Retinal pigment epithelial cell (primary cell): ENCODE data around the gene TNFRSF19.
A peak's percentile ranks its signal among the peaks of the same experiment; 100 is the strongest.

Experiments
- DNase-seq: peaks from one replicate; pipeline ENCODE4 v3.0.0-alpha.2; 2010; ENCODE audit warnings: low read depth
- H3K4me3 ChIP-seq: 2 replicates; pipeline ENCODE4 v1.5.1; 2011; ENCODE audit warnings: mild to moderate bottlenecking, low read length, control low read depth, moderate library complexity
- CTCF ChIP-seq: conservative IDR thresholded peaks from 2 replicates; pipeline ENCODE4 v1.5.1; 2011; ENCODE audit warnings: low read depth, low read length, control low read depth, inconsistent platforms

TNFRSF19 gene

DNA sequence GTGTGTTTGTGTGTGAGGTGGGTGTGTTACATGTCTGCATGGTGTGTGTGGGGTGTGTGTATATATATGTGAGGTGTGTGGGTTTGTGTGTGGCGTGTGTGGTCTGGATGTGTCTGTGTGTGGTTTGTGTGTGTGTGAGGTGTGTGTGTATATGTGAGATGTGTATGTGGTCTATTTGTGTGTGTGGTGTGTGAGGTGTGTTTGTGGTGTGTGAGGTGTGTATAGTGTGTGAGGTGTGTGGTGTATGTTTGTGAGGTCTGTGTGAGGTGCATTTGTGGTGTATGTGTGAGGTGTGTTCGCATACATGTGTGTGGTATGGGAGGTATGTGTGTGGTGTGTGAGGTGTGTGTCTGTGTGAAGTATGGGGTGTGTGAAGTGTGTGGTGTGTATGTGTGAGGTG is 12.5 kb upstream of the TNFRSF19 start:
- no peak for TF ChIP-seq CTCF
- no peak for DNase-seq

GRCh38 chr13:23558675-23559536 is 11.3 kb upstream of the TNFRSF19 start:
- H3K4me3 ChIP-seq, result no peak overlapping the region
- TF ChIP-seq CTCF, result no peak
- DNase-seq, result peak; percentile 46

More for the DNA sequence above, 12.5 kb upstream of the TNFRSF19 start:
- no peak overlapping the region for H3K4me3 ChIP-seq

DNA sequence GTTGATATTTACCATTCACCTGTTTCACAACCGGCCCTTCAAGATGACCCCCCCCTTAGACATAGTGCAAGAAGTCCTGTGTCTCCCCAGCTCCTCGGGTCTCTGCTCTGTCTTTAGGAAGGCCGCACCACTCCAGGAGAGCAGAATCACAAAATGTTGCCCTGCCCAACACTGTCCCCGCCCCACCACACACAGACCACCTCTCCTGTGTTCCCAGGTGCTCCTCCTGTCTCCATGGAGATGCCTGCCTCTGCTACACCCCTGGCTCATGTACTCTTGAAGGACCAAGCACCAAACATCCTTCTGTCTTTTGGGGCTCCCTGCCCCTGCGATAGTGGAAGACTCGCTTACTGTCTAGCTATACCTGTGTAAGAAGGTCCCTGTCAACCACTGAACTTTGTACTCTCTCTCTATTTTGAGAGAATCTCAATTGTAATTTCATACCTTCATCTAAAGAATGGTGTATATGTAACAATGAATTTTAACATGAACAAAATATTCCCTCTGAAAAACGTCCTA is 9.6 kb upstream of the TNFRSF19 start:
- H3K4me3 ChIP-seq, result no peak overlapping the region
- TF ChIP-seq CTCF, result no peak
- DNase-seq, result no peak

GRCh38 chr13:23561261-23561660 is 9.0 kb upstream of the TNFRSF19 start:
- no peak for DNase-seq
- no peak for TF ChIP-seq CTCF
- H3K4me3 ChIP-seq, result no peak overlapping the region

DNA sequence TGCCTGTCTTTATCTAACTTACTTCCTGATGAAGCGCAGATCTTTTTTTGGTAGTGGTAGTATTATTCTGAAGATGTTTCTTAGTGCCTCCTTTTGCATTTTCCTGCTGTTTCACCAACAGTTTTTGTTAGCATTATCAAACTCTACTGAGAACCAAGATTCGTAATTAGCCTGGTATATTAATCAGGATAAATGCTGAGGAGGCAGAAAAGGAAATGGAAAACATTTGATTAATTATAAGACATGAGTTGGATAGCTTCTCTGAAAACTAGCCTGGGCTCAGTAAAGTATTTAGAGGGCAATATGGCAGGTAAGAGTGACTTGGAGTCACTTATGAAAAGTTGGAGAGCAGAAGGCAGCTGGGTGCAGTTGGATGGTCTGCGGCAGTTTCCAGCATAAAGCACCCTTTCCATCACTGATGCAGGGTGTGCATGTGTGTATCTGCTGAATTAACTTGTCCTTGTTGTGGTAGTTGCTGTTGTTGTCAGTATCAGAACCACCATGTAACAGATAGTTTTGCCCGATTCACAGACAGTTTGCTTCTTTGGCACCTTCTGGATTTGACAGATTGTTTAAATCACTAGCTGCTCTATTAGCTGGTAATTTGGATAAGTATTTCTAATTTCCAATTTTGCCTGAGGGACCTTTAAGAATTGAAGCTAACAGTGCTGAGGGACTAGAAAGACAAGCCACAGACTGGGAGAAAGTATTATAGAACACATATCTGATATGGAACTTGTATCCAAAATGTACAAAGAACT is 6.9 kb upstream of the TNFRSF19 start:
- H3K4me3 ChIP-seq, result no peak overlapping the region
- no peak for DNase-seq
- TF ChIP-seq CTCF, result no peak

GRCh38 chr13:23567906-23568460 is 2.2 kb upstream of the TNFRSF19 start:
- TF ChIP-seq CTCF, result no peak
- no peak overlapping the region for H3K4me3 ChIP-seq
- no peak for DNase-seq
